Raji (cell line): ENCODE data around the gene STK25.

ENCODE experiments used
- POLR2A ChIP-seq: IDR thresholded peaks from 2 replicates; pipeline ENCODE4 v1.6.1; 2011; ENCODE audit warnings: low read depth, low read length, control low read depth; ENCODE audit not compliant: insufficient read depth

Gene STK25

GRCh38 chr2:241503776-241504392 lies 4.5 kb downstream of the STK25 start:
- TF ChIP-seq POLR2A: no peak

DNA sequence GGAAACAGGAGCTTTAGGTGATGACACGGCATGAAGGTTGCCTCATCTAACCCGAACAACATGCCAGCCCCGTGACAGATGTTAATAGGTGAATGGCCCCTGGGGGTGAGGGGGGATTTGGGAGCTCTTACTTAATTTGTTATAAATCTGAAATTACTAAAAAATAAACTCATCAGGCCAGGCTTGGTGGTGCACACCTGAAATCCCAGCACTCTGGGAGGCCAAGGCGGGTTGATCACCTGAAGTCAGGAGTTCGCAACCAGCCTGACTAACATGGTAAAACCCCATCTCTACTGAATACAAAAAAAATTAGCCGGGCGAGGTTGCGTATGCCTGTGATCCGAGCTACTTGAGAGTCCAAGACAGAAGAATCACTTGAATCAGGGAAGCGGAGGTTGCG lies 6.1 kb downstream of the STK25 start:
- no peak for TF ChIP-seq POLR2A

GRCh38 chr2:241501551-241501950 lies 6.8 kb downstream of the STK25 start:
- TF ChIP-seq POLR2A: no peak

DNA sequence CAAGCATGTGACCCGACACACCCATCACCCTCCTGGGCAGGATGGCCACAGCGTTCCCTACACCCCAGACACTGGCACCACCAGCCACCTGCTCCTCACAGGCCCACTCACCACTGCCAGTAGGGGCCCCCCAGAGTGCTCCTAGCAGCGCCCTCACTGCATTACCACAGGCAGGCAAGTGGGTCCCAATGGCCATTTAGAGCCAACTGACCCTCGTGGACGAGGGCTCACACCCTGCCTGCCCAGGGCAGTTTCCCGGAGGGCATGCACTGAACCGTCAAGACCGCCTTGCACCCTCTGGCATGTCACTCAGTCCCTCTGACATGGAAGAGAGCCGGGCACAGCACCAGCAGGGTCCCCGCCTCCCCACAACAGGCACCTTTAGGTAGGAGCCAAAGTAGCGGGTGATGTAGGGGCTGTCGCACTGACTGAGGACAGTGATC lies 7.3 kb downstream of the STK25 start:
- TF ChIP-seq POLR2A: no peak

DNA sequence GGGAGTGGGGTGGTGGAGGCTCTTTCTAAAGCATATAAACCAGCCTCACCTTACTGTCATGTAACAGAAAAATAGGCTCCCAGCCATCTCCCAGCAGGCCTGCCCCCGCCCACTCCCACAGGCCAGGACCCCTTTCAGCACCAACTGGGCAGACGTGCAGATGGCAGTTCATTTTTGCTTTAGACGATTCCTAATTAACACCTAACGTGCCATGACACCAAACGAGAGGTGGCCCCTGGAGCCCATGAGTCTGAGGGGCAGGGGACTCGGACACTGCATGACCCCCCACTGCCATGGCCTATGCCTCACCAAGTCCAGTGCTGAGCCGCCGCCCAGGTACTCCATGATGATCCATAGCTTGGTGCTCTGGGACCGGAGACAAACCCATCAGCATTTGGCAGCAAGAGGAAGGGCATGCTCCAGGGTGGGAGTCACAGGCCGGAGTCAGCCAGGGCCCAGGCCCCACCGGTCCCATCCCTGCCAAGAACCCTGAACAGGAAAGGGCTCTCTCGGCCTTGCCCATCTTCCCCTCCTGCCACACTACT lies 7.9 kb downstream of the STK25 start:
- no peak for TF ChIP-seq POLR2A

GRCh38 chr2:241500016-241500415 lies 8.4 kb downstream of the STK25 start:
- no peak for TF ChIP-seq POLR2A

- TF ChIP-seq POLR2A: no peak
These were observed 9.0 kb downstream of the STK25 start for GRCh38 chr2:241499146-241499965.

DNA sequence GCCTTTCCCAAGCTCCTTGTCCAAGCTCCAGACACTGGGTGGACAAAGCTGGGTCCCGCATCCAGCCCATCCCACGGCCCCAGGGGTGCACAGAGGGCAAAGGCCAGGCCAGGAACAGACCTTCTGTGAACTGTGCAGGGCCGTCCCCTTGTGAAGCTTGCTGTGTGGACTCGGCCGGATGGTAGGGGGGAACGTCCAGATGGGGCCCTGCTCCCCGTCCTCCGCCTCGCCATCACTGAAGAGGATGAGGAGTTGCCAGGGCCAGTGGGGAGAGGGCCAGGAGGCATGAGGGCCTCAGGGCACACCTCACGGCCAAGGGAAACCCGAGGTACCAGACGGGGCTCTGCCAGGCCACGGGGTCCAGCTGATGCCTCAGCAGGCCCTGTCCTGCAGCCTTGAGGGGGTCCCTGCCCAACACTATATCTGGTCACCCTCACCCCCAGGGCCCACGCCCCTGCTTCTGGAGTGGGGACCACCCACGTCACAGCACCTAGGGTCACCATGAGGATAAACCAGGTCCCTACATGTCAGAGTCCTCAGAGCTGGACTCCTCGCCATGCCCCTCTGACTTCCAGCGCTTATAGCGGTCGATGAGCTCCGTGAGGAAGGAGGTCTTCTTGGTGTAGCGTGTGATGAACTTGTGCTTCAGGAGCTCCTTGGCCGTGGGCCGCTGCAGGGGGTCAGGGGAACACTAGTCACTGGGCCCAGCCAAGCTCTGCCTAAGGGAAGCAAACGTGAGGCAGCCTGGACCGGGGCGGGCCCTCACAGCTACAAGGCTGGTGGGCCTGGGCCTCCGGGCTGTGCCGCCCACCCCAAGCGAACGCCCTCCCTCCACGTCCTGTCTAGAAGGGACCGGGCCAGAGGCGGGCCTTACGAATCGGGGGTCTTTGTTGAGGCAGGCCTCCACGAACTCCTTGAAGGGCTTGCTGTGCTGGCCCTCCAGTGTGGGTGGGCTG lies 10.0 kb downstream of the STK25 start:
- TF ChIP-seq POLR2A: no peak

DNA sequence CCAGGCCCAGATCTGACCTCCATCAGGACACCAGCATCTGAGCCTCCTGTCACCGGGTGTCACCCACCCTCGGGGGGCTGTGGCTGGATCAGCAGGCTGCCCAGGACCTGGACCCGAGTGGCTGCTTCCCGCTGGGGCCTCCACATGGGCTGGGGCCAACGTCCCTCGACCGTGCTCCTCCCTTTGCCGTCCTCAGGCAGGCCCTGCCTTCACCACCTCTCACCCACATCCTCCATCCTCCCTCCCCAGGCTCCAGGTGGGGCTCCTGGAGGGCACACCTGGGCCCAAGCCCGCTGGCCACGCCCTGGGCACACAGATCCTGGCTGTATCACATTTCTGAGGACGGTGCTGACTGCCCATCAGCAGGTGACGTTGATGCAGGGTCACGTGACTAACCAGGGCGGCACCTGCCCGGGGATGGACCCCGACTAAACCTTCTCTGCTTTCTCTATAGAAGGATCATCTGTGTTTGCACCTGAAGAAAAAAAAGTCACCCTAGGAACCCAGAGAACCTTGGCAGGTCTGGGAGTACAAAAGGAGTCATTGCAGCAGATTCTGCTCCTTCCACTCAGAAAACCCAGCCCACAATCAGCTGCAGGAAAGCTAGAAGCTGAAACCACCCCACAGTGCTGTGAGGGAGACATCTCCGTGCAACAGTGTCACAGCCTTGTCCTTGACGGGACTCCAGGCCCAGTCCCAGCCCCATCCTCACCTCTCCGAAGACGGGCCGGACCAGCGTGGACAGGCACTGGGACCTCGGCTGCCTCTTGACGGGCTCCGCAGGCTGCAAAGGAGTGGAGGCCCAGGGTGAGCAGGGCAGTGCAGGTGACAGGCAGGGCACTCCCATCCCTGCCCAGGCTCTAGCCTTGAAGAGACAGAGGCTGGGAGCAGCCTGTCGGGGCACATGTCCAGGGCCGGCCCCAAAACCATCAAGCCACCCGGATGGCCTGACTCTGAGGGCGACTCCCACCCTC lies 11.2 kb downstream of the STK25 start:
- no peak for TF ChIP-seq POLR2A

DNA sequence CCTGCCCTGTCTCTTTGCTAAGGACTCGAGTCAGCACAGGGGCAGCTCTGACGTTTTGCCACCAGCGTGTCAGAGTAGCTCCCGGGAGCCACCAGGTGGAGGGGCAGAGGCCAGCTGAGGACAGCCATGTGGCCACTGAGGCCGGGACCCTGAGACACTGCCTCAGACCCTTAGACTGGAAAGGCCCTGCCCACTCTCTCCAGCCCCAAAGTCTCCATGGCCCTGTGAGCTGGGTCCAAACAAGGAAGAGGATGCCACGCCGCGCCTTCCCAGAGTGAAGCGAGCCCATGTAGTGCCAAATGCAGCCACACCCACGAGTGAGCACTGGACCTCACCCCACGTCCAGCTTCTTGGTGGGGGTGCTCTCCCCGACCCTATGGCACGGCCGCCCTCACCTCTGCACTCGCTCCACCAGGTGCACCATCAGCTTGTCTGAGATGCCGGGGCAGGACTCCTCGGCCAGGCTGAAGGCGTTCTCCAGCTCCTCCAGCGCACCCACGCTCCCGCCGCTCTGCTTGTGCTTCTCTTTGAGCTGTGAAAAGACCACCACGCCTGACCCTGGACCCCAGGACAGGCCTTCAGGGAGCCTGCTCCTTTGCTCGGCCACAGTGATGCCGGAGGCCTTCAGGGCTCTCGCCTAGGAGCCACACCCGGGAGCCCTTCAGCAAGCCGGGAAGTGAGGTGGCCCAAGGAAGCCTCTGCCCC lies 12.2 kb downstream of the STK25 start:
- TF ChIP-seq POLR2A: no peak

DNA sequence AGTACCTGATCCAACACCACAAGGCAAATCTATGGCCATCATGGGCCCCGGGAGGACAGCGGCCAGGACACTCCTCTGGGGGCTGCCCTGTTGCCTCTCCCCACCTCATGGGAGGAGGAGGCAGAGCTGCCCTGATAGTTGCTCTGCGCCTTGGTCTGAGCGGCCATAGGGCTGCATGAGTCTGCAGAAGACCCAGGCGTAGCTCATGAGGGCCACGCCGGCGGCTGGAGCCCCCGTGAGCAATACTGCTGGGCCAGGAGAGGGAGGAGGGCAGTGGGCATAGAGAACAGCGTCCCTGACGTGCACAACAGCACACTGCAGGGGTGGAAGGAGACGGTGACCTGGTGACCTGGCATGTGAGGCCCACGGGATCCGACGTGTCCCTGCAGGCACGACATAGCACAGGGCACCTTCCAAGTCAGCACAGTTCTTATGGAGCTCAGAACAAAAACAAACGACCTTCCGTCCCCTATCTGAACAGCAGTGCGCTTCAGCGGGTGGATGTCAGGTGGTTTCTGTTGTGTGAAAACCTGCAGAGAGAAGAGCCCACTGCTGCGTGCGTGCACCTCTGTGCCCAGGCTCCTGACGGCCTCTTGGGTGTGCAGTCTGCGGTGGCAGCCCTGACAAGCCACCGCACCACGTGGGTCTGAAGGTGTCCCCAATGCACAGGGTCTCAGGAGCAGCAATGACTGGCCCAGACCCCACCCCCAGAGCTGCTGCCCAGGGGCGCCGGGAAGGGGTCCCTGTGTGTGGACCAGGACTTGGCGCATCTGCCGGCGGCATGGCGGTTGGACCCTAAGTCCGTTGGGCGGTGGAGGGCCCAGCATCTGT lies 13.0 kb downstream of the STK25 start:
- no peak for TF ChIP-seq POLR2A

DNA sequence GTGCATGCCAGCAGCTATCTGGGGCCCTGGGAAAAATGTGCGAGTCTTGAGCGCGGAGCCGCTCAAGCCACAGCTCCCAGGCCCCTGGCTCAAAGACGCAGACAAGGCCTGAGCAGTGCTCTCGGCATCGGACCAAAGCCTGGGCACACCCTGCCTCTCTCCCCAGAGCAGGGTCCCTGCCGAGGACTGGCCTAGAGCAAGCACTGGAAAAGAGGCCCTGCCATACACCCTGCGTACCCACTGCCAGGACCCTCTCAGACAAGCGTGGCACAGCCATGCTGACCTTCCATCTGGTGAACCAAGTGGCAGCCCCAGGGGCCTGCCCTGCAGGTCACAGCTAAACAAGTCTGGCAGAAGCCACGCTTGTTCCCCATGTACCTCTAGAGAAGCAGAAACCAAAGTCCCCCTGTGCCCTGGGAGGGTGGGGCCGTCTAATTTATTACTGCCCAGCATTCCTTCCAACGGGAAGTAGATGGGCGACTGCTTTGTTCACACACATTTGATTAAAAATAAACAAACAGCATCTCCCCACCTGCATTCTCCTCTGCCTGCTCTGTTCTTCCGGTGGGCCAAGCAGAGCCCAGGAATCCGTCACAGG lies 14.0 kb downstream of the STK25 start:
- TF ChIP-seq POLR2A: no peak
